Lower leg skin (tissue), 3 donors: ENCODE data around the gene HECTD4.

Experiments used
- CTCF ChIP-seq, 3 donors: fragments of 450-650 bp; IDR thresholded peaks; one replicate each; pipeline ENCODE4 v1.5.1; 2016; ENCODE audit warnings: antibody characterized with exemption in 3 of 3, mild to moderate bottlenecking in 3 of 3, moderate library complexity in 2 of 3
- POLR2A ChIP-seq, 2 donors: fragments of 450-650 bp; IDR thresholded peaks; one replicate each; pipeline ENCODE4 v1.6.1; 2016 to 2017; ENCODE audit warnings: antibody characterized with exemption in 2 of 2, mild to moderate bottlenecking in 1 of 2, moderate library complexity in 1 of 2

- TF ChIP-seq CTCF (IDR thresholded peaks at IDR 0.05): no peak
- TF ChIP-seq POLR2A (IDR thresholded peaks at IDR 0.05): no peak
Measured at GRCh38 chr12:112239881-112240280, 142.3 kb downstream of the HECTD4 start.
